ES-I3 (cell line): Measurements from ENCODE around the gene CA4.
"Not testable (repeated sequence)": the region's sequence is repeated elsewhere in the genome, so short reads cannot be mapped to it uniquely, and the experiment has no call there.

Experiments used
- H3K36me3 ChIP-seq: 2 replicates; pipeline ENCODE4 v1.6.1; 2013; ENCODE audit warnings: mild to moderate bottlenecking, low read length, control low read depth, moderate library complexity; ENCODE audit not compliant: insufficient read depth
- H3K4me1 ChIP-seq: 2 replicates; pipeline ENCODE4 v1.6.1; 2013; ENCODE audit warnings: mild to moderate bottlenecking, control low read depth, low read length; ENCODE audit not compliant: insufficient read depth
- H3K9ac ChIP-seq: 2 replicates; pipeline ENCODE4 v1.6.1; 2013; ENCODE audit warnings: low read depth, mild to moderate bottlenecking, low read length, moderate library complexity
- H3K9me3 ChIP-seq: 2 replicates; pipeline ENCODE4 v1.6.1; 2013; ENCODE audit warnings: mild to moderate bottlenecking, low read length, moderate library complexity; ENCODE audit not compliant: control insufficient read depth, insufficient read depth

Gene CA4

GRCh38 chr17:60169921-60170817 is 20.4 kb downstream of the CA4 start:
- Histone ChIP-seq H3K4me1 (peaks cover 30% of the 10 kb centered on the region; the same call in 1 of the 2 replicates), H3K36me3 (no peaks in the 10 kb centered on the region), H3K9me3 (no peaks in the 10 kb centered on the region), H3K9ac (no peak overlapping the region)

GRCh38 chr17:60170835-60171752 is 21.3 kb downstream of the CA4 start:
- Histone ChIP-seq H3K36me3 (no peaks in the 10 kb centered on the region), H3K9ac (no peak overlapping the region), H3K4me1 (peaks cover 26% of the 10 kb centered on the region; the same call in 1 of the 2 replicates), H3K9me3 (no peaks in the 10 kb centered on the region)

DNA sequence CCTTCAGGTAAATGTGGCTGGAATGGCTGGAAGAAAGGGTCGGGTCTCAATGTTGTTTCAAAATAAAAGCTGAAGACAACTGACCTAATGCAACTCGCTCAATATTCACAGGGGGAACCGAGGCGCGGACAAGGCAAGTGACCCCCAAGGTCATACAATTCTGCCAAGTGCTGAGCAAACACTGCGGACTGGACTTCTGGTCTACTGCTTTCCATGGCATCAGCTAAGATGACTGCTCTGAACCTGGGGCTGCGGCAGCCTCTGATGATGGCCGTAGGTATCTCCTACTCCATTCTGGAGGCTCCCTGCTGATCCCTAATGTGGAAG is 21.9 kb downstream of the CA4 start:
- no peak overlapping the region for H3K9ac ChIP-seq
- H3K9me3 ChIP-seq = no peaks in the 10 kb centered on the region
- H3K36me3 ChIP-seq = no peaks in the 10 kb centered on the region
- peaks cover 26% of the 10 kb centered on the region; the same call in 1 of the 2 replicates for H3K4me1 ChIP-seq

DNA sequence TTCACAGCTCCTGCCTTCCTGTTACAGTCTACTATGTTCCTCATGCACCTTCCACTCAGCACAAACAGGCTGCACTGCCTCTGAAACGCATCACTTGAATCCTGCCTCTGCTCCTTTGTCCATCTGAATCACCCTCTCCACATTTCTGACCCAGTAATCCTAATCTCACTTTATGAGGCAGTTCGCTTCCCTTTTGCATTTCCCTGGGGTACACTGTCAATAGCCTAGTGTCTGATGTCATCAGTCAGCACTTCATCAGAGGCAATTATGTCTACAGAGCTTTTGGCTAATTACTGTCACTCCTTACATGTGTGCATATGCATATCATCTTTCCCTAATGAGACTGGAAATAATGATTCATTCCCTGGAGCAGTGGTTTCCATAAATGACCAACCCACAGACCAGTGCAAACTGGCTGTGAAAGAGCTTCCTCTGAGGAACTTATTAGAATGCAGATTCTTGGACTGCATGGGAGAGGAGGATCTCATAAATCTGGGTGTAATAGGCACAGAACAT is 23.6 kb downstream of the CA4 start:
- no peaks in the 10 kb centered on the region for H3K9me3 ChIP-seq
- H3K9ac ChIP-seq = no peak overlapping the region
- peaks cover 20% of the 10 kb centered on the region; the same call in 1 of the 2 replicates for H3K4me1 ChIP-seq
- no peaks in the 10 kb centered on the region for H3K36me3 ChIP-seq

GRCh38 chr17:60174035-60174434 is 24.3 kb downstream of the CA4 start:
- H3K9ac ChIP-seq = no peak overlapping the region
- H3K4me1 ChIP-seq = peaks cover 16% of the 10 kb centered on the region; the same call in 1 of the 2 replicates
- H3K9me3 ChIP-seq = no peaks in the 10 kb centered on the region
- H3K36me3 ChIP-seq = no peaks in the 10 kb centered on the region

- not testable (repeated sequence) for H3K9me3 ChIP-seq
- H3K4me1 ChIP-seq = peaks cover 16% of the 10 kb centered on the region; the same call in 1 of the 2 replicates
Observed at GRCh38 chr17:60174767-60175166, 25.0 kb downstream of the CA4 start.

GRCh38 chr17:60176763-60177162 is 27.0 kb downstream of the CA4 start:
- not testable (repeated sequence) for H3K9me3 ChIP-seq, H3K4me1 ChIP-seq, H3K36me3 ChIP-seq, H3K9ac ChIP-seq

More at GRCh38 chr17:60174767-60175166, 25.0 kb downstream of the CA4 start:
- H3K36me3 ChIP-seq, H3K9ac ChIP-seq: not testable (repeated sequence)

GRCh38 chr17:60178180-60178579 is 28.4 kb downstream of the CA4 start:
- not testable (repeated sequence) for H3K36me3 ChIP-seq, H3K4me1 ChIP-seq, H3K9me3 ChIP-seq, H3K9ac ChIP-seq

DNA sequence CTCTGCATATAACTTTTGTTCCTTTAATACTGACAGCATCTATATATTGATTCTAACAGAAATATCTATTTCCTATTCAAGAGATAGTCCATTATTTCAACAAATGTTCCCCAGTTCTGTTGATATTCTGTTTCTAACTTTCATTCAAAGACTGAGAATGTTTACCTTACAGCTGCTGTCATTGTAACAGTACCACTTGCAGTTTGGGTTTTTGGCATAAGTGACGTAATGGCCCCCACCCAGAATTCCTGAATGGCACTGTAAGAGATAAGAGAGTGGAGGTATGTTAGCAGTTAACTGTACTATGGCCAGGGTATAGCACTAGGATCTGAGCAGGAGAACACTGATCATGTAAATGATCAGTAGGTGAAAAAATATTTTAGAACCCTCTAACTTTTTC is 30.6 kb downstream of the CA4 start:
- H3K36me3 ChIP-seq = peaks cover 15% of the 10 kb centered on the region

DNA sequence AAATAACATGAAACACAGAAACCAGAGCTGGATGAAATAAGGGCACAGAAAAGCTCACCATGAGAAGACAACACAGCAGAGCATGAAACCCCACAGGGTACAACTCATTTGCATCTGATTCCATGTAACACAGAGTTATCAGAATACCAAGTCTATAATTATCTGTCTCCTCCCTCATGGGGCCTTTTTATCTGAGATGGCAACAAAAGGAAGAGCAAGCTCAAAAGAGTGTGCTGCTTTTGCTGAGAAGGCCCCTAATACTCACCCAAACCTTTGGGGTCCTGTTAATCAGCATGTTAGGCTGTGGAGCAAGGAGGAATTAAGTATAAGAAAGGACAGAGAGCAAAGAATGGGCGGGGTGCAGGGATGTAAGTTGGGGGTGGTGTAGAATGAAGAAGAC is 36.6 kb downstream of the CA4 start:
- peaks cover 17% of the 10 kb centered on the region for H3K36me3 ChIP-seq
- not testable (repeated sequence) for H3K9me3 ChIP-seq, H3K9ac ChIP-seq, H3K4me1 ChIP-seq

More for the DNA sequence above, 30.6 kb downstream of the CA4 start:
- not testable (repeated sequence) for H3K9ac ChIP-seq, H3K9me3 ChIP-seq, H3K4me1 ChIP-seq

- H3K4me1 ChIP-seq, H3K9me3 ChIP-seq, H3K9ac ChIP-seq: not testable (repeated sequence)
- H3K36me3 ChIP-seq = peaks cover 23% of the 10 kb centered on the region
Observed at GRCh38 chr17:60186846-60187745, 37.3 kb downstream of the CA4 start.

DNA sequence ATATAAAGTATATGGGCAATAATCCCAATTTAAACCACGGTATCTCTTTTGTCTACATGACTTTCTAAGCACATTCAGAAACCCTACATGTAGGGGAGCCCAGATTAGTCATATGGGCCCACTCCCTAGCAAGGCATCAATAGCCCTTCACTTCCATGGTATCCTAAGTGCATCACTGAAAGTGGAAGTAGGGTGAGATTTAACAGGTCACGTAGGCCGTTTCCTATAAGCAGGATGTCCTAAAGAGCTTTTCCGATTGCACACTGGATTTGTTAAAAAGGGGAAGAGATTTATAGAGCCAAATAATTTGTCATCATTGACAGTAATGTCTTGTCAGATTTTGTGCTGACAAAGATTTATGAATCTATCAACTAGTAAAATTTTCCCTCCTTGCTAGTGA is 39.0 kb downstream of the CA4 start:
- no peak overlapping the region for H3K9ac ChIP-seq
- H3K9me3 ChIP-seq = no peaks in the 10 kb centered on the region
- H3K36me3 ChIP-seq = peaks cover 31% of the 10 kb centered on the region
- no peaks in the 10 kb centered on the region for H3K4me1 ChIP-seq

DNA sequence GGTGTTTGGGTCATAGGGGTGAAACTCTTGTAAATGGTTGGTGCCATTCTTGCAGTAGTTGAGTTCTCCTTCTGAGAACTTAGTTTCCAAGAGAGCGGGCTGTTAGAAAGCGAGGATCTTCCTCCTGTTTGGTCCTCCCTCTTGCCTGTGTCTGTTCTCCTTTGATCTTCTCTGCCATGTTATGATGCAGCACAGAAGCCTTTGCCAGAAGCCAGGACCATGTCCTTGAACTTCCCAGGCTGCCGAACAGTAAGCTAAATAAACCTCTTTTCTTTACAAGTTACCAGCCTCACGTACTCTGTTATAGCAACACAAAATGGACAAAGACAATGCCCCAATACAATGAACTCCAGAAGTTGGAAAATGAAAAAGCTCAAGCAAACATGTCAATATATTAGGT is 40.3 kb downstream of the CA4 start:
- not testable (repeated sequence) for H3K9ac ChIP-seq, H3K4me1 ChIP-seq, H3K9me3 ChIP-seq
- H3K36me3 ChIP-seq = peaks cover 28% of the 10 kb centered on the region

DNA sequence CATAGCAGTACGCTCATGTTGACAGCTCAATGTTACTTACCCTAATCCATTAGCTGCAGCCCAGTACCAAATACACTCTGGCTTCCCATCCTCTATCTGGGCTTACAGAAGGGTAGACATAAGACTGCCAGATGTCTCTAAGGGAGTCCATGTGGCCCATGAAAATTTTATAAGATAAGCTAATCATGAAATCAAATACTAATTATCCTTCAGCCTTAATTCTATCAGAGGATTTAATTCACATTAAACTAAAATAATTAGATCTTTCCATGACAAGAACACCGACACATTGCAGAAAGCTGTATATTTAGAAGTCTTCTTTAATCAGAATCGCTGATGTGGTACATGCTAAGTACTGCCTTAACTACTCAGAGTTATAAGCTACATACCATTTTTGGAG is 43.3 kb downstream of the CA4 start:
- H3K36me3 ChIP-seq = peaks cover 35% of the 10 kb centered on the region
- not testable (repeated sequence) for H3K9ac ChIP-seq, H3K4me1 ChIP-seq, H3K9me3 ChIP-seq
